ENCODE measurements around the gene USH2A. TPM values are rescaled to one million over a fixed set of nuclear protein-coding genes. Genes with fewer than 3 reads are reported as not detected.

USH2A gene
- total and polyA plus RNA-seq, 2 experiments from 2014 or later: 0.24 TPM; not detected in 1

DNA sequence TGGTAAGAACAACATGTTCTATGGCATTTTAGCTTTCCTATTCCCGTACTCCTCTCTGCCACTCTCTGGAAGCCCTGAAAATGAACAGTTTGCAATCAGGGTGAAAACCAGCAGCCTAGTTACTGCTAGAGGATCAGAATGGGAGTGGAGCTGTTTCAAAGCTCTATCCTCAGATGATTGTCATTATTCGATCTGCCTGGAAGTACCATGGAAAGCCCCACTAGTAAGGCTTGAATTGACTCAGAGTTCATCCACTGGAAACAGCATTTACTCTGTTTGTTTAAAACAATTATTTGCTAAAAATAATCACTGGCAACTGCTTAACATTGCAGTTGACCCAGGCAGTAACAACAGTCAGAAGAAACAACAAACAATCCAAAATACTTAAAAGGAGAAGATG is 91.2 kb downstream of the USH2A start:
- no peak overlapping the region for H3K27ac ChIP-seq
- H3K27me3 ChIP-seq: no peaks in the 10 kb centered on the region
- no peaks in the 10 kb centered on the region for H3K9me3 ChIP-seq (ENCODE audit: low read depth)
- no peak for DNase-seq (ENCODE audit: low read depth in 1 of 2, low spot score in 1 of 2)
- TF ChIP-seq, protein P1, sequence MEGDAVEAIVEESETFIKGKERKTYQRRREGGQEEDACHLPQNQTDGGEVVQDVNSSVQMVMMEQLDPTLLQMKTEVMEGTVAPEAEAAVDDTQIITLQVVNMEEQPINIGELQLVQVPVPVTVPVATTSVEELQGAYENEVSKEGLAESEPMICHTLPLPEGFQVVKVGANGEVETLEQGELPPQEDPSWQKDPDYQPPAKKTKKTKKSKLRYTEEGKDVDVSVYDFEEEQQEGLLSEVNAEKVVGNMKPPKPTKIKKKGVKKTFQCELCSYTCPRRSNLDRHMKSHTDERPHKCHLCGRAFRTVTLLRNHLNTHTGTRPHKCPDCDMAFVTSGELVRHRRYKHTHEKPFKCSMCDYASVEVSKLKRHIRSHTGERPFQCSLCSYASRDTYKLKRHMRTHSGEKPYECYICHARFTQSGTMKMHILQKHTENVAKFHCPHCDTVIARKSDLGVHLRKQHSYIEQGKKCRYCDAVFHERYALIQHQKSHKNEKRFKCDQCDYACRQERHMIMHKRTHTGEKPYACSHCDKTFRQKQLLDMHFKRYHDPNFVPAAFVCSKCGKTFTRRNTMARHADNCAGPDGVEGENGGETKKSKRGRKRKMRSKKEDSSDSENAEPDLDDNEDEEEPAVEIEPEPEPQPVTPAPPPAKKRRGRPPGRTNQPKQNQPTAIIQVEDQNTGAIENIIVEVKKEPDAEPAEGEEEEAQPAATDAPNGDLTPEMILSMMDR (IDR thresholded peaks at IDR 0.05; ENCODE audit: low read depth, low read length): no peak
- no peak overlapping the region for H3K4me3 ChIP-seq
- H3K4me1 ChIP-seq (ENCODE audit: low read depth): no peaks in the 10 kb centered on the region
- no peaks in the 10 kb centered on the region for H3K36me3 ChIP-seq

DNA sequence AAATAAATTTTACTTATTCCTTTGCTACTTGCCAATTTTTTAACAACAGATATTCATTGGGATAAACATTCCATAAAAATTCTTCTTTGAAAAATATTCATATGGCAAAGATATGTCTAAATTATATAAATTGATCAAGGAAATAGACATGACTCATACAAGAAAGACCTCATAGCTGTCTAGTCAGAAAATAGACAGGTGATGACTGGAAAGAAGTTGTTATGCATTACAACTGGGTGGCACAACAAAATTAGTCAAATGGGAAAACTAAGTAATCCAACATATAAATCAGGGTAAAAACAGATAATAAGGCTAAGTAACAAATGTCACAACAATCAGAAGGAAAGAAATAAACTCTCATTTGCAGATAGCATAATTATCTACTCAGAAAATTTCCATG is 92.0 kb downstream of the USH2A start:
- no peak for DNase-seq (ENCODE audit: low read depth in 1 of 2, low spot score in 1 of 2)
- TF ChIP-seq, protein P1 (IDR thresholded peaks at IDR 0.05; ENCODE audit: low read depth, low read length): no peak
- no peaks in the 10 kb centered on the region for H3K36me3 ChIP-seq
- H3K4me1 ChIP-seq (ENCODE audit: low read depth): no peaks in the 10 kb centered on the region
- no peaks in the 10 kb centered on the region for H3K27me3 ChIP-seq
- no peaks in the 10 kb centered on the region for H3K9me3 ChIP-seq (ENCODE audit: low read depth)
- H3K4me3 ChIP-seq: no peak overlapping the region
- no peak overlapping the region for H3K27ac ChIP-seq

- DNase-seq (ENCODE audit: low read depth in 1 of 2, low spot score in 1 of 2): no peak
- no peak overlapping the region for H3K27ac ChIP-seq
- no peaks in the 10 kb centered on the region for H3K27me3 ChIP-seq
- no peaks in the 10 kb centered on the region for H3K4me1 ChIP-seq (ENCODE audit: low read depth)
- no peak overlapping the region for H3K4me3 ChIP-seq
- TF ChIP-seq, protein P1 (IDR thresholded peaks at IDR 0.05; ENCODE audit: low read depth, low read length): no peak
- H3K9me3 ChIP-seq (ENCODE audit: low read depth): no peaks in the 10 kb centered on the region
- H3K36me3 ChIP-seq: no peaks in the 10 kb centered on the region
Observed at GRCh38 chr1:216330262-216330661, 93.0 kb downstream of the USH2A start.

- H3K36me3 ChIP-seq: no peaks in the 10 kb centered on the region
- H3K4me3 ChIP-seq: no peak overlapping the region
- H3K4me1 ChIP-seq (ENCODE audit: low read depth): no peaks in the 10 kb centered on the region
- no peak overlapping the region for H3K27ac ChIP-seq
- no peaks in the 10 kb centered on the region for H3K27me3 ChIP-seq
- DNase-seq (ENCODE audit: low read depth in 1 of 2, low spot score in 1 of 2): no peak
- no peaks in the 10 kb centered on the region for H3K9me3 ChIP-seq (ENCODE audit: low read depth)
- TF ChIP-seq, protein P1 (IDR thresholded peaks at IDR 0.05; ENCODE audit: low read depth, low read length): no peak
Observed at GRCh38 chr1:216325946-216326345, 97.3 kb downstream of the USH2A start.

DNA sequence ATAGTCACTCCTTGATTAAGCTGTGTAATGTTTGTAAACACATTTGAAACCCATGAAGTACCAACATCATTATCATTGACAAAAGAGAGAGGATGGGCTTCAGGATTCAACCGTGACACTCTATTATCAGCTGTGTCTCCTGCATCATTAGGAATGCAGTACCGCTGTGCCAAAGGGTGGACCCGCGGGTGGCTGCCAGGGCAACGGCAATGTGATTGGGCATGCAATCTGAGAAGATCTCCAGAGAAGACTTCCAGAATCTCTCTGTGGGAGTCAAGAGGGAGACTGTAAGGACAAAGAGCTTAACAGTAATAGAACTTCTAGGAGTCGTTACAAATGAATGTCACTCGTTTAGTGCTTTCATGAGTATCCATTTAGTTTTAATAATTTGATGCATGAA is 97.9 kb downstream of the USH2A start:
- H3K27me3 ChIP-seq: no peaks in the 10 kb centered on the region
- no peaks in the 10 kb centered on the region for H3K9me3 ChIP-seq (ENCODE audit: low read depth)
- H3K27ac ChIP-seq: no peak overlapping the region
- no peaks in the 10 kb centered on the region for H3K36me3 ChIP-seq
- no peak overlapping the region for H3K4me3 ChIP-seq
- H3K4me1 ChIP-seq (ENCODE audit: low read depth): no peaks in the 10 kb centered on the region
- DNase-seq (ENCODE audit: low read depth in 1 of 2, low spot score in 1 of 2): no peak
- TF ChIP-seq, protein P1 (IDR thresholded peaks at IDR 0.05; ENCODE audit: low read depth, low read length): no peak

- Histone ChIP-seq H3K4me1 (ENCODE audit: low read depth) (no peaks in the 10 kb centered on the region), H3K9me3 (ENCODE audit: low read depth) (no peaks in the 10 kb centered on the region), H3K36me3 (no peaks in the 10 kb centered on the region), H3K4me3 (no peak overlapping the region), H3K27ac (no peak overlapping the region), H3K27me3 (no peaks in the 10 kb centered on the region)
- no peak for DNase-seq (ENCODE audit: low read depth in 1 of 2, low spot score in 1 of 2)
- TF ChIP-seq, protein P1 (IDR thresholded peaks at IDR 0.05; ENCODE audit: low read depth, low read length): no peak
Observed at GRCh38 chr1:216323344-216323743, 99.9 kb downstream of the USH2A start.
